HUES48 (cell line): Measurements from ENCODE around the gene PARK7.
A peak's percentile ranks its signal among the peaks of the same experiment; 100 is the strongest.

Experiments
- H3K27ac ChIP-seq: one replicate; pipeline ENCODE4 v1.7.0; 2013; ENCODE audit warnings: low read depth, low read length, inconsistent platforms
- H3K27me3 ChIP-seq: 2 replicates; pipeline ENCODE4 v1.6.1; 2013; ENCODE audit warnings: mild to moderate bottlenecking, low read length; ENCODE audit not compliant: control insufficient read depth, insufficient read depth
- H3K36me3 ChIP-seq: 2 replicates; pipeline ENCODE4 v1.6.1; 2013; ENCODE audit warnings: low read length; ENCODE audit not compliant: control insufficient read depth, insufficient read depth
- H3K4me1 ChIP-seq: 2 replicates; pipeline ENCODE4 v1.6.1; 2013; ENCODE audit warnings: mild to moderate bottlenecking, low read length; ENCODE audit not compliant: control insufficient read depth, insufficient read depth
- H3K4me3 ChIP-seq: 2 replicates; pipeline ENCODE4 v1.5.1; 2013; ENCODE audit warnings: mild to moderate bottlenecking, low read depth, low read length
- H3K9ac ChIP-seq: 2 replicates; pipeline ENCODE4 v1.6.1; 2013; ENCODE audit warnings: mild to moderate bottlenecking, low read depth, low read length, moderate library complexity
- H3K9me3 ChIP-seq: 2 replicates; pipeline ENCODE4 v1.6.1; 2013; ENCODE audit warnings: low read length; ENCODE audit not compliant: control insufficient read depth, insufficient read depth

The PARK7 gene

DNA sequence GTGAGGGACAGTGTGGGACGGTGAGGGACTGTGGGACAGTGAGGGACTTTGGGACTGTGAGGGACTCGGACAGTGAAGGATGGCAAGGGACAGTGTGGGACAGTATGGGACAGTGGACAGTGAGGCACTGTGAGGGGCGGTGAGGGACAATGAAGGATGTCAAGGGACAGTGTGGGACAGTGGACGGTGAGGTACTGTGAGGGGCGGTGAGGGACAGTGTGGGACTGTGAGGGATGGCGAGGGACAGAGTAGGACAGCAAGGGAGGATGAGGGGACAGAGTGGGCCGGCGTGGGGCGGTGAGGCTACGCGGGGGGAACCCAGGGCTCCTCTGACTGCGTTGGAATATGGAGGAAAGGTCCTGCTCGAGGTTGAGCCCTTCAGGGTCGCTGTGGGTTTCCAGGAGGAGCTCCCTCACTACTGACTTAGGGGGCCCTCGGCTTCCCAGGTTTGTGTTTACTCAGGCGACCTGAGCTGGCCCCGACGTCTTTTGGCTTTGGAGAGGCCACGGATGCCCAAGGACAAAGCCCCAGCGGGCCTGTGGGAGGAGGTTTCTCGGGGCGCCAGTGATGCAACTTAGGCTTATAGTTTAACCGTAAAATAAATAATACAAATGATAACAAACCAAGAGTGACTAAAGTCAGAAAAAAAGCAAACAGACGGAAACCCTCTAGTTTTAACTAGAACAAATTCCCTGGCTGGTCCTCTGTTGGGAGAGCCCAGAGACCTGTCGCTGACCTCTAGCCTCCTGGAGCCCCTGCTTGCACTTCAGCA, 65.7 kb downstream of the PARK7 start:
- Histone ChIP-seq H3K36me3 (no peaks in the 10 kb centered on the region), H3K9ac (no peak overlapping the region), H3K4me1 (peaks cover 55% of the 10 kb centered on the region), H3K27me3 (peaks cover 6% of the 10 kb centered on the region), H3K27ac (peak overlapping the region; percentile 69), H3K4me3 (peak overlapping the region; percentile 96), H3K9me3 (no peaks in the 10 kb centered on the region)

DNA sequence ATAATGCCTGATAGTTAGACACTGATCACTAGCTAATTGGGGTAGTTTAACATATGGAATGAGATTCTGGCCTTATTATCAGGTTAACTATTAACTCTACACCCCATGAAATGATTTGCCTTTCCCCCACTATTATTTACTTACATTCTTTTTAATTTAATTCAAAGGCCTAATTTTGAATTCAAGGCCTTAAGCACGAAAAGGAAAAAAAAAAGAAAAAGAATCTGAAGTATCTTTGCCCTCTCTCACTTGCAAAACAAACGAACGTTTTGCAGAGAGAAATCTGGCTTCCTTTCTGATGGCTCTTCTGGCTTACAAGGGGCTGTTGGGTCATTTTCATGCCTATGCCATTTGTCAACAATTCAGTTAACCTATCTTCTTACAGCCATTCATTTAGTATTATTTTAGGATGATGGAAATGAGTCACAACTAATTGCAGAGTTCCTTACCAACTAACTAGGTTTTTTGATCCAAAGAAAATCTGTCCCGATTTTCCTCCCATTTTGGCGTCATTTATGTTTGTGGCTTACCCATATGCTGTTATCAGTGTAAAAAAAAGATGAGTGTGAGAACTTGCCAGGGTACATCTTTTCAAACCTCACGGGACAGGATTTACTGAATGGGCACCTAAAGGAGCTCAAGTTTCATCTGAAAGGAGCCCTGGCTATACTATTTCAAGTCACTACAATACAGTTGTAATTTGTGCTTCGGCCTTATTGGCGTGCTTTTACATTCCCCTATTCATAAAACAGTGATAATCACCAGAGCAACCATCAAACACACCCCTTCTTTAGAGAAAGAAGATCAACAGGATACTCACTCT, 66.4 kb downstream of the PARK7 start:
- Histone ChIP-seq H3K27me3 (peaks cover 6% of the 10 kb centered on the region), H3K36me3 (no peaks in the 10 kb centered on the region), H3K27ac (peak overlapping the region; percentile 31), H3K4me3 (no peak overlapping the region), H3K9ac (no peak overlapping the region), H3K4me1 (peaks cover 47% of the 10 kb centered on the region), H3K9me3 (no peaks in the 10 kb centered on the region)

DNA sequence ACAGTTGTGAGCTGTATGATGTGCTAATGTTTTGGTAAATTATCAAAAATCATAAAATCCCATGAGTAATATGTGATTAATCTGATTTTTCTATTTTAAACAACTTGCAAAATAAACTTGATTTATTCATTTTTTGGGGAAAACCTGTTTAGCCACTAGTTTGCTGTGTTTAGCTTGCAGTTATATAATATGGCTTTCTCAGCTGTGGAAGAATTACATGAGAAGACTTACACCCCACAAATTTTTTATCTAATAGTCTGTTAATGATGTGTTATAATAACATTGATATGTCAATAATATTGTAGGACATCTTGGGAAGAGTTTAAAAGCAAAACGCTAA, 67.0 kb downstream of the PARK7 start:
- peaks cover 41% of the 10 kb centered on the region for H3K4me1 ChIP-seq
- H3K4me3 ChIP-seq: no peak overlapping the region
- peaks cover 6% of the 10 kb centered on the region for H3K27me3 ChIP-seq
- no peaks in the 10 kb centered on the region for H3K9me3 ChIP-seq
- H3K9ac ChIP-seq: no peak overlapping the region
- H3K36me3 ChIP-seq: no peaks in the 10 kb centered on the region
- peak overlapping the region; percentile 31 for H3K27ac ChIP-seq

DNA sequence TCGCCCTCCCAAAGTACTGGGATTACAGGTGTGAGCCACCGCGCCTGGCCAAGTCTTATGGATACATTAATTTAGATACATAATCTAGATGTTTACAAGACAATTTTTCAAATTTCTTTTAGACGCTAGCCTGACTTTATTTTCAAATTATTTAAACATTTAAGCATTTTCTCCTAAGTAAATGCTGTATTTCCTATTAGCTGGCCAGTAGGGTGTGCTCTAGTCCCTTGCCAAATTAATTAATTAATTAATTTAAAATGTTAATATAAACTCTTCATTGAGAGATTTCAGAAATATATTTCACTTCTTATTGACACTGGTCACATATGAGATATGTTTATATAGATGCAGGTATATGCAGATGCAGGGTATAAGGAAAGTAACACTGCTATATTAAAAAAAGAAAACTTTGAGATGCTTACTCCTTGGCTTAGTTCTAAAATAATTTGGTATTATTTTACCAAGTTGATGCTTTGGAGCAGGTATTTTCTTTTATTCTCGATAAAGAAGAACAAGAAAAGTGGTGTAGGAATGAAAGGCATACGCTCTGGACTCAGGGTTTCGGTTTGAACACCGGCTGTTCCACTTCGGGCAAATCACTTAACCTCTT, 69.8 kb downstream of the PARK7 start:
- Histone ChIP-seq H3K4me3 (no peak overlapping the region), H3K9me3 (no peaks in the 10 kb centered on the region), H3K9ac (no peak overlapping the region), H3K4me1 (peaks cover 24% of the 10 kb centered on the region), H3K27ac (no peak overlapping the region), H3K27me3 (peaks cover 6% of the 10 kb centered on the region), H3K36me3 (no peaks in the 10 kb centered on the region)

DNA sequence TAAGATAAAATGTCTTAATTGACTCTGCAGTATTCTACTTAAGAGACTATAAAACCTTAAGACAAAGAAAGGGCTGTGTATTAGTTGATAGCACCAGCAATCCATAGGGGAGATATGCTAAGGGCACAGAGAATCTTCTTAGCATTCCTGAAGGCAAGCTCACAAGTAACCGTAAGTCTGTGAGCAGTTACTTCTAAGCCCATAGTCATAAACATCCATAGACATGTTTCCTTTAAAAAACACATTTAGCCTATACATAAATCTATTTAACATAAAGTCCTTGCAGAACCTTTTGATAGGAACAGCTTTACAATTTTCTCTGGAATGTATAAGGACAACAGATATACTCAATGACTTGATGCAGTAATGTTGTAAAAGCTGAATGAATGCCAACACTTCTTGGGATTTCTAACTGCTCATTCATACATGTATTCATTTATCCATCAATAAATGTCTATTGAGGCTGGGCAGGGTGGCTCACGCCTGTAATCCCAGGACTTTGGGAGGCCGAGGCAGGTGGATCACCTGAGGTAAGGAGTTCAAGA, 70.9 kb downstream of the PARK7 start:
- H3K9me3 ChIP-seq: no peaks in the 10 kb centered on the region
- H3K9ac ChIP-seq: no peak overlapping the region
- H3K27ac ChIP-seq: no peak overlapping the region
- no peaks in the 10 kb centered on the region for H3K27me3 ChIP-seq
- no peak overlapping the region for H3K4me3 ChIP-seq
- H3K36me3 ChIP-seq: no peaks in the 10 kb centered on the region
- H3K4me1 ChIP-seq: peaks cover 13% of the 10 kb centered on the region

DNA sequence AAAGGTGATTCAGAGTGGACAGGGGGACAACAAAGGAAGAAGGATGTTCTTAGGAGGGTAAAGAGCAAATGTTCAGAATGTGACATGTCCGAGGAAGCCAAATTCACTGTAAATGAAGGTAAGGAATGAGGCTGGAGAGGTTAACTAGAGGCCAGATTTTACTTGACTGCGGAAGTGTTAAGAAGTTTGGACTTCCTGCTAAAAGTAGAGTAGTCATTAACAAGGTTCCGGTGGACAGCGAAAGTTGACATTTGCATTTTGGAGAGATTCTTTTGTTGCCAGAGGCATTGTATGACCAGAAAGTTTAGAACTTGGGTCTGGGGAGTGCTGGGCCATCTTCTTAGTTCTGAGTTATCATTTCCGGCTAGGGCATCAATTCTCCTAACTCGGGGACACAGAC, 71.8 kb downstream of the PARK7 start:
- no peak overlapping the region for H3K4me3 ChIP-seq
- H3K9ac ChIP-seq: no peak overlapping the region
- no peaks in the 10 kb centered on the region for H3K9me3 ChIP-seq
- no peaks in the 10 kb centered on the region for H3K27me3 ChIP-seq
- no peak overlapping the region for H3K27ac ChIP-seq
- peaks cover 5% of the 10 kb centered on the region for H3K4me1 ChIP-seq
- H3K36me3 ChIP-seq: no peaks in the 10 kb centered on the region
